NCI-H2107 treated with DMSO at 0.1 percent for 48 hours (cell line): Measurements from ENCODE around the gene UGCG.
"Not testable (repeated sequence)": the region's sequence is repeated elsewhere in the genome, so short reads cannot be mapped to it uniquely, and the experiment has no call there.

Source experiments
- DNase-seq: peaks from one replicate; lab custom pipeline; 2025; ENCODE audit not compliant: unreplicated experiment; lab: John Stamatoyannopoulos, UW

The UGCG gene

DNA sequence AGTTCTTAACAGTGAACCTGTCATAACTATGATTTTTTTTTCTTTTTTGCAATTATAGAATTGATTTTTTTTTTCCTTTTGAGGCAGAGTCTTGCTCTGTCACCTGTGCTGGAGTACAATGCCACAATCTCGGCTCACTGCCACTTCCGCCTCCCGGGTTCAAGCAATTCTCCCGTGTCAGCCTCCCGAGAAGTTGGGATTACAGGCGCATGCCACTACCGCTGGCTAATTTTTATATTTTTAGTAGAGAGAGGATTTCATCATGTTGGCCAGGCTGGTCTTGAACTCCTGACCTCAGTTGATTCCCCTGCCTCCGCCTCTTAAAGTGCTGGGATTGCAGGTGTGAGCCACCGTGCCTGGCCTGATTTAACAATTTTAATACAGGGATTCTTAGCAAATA lies 21.4 kb downstream of the UGCG start:
- no peak for DNase-seq

DNA sequence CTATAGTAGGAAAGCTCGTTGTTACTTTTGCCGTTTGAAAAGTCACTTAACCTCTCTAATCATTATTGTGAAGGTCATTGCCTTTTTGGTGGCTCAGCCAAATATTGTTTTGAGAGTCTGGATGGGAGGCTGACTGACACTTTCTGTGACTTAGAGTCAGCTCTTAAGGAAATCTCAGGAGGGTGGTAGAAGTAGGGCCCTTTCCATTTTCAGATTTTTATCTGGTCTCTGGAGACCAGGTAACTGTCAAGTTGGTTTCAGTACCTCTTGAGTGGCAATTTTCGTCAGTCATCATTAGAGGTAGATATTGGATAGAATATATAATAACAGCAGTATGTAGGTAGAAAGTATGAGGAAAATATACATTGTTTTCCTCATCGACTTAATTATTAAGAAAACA lies 23.3 kb downstream of the UGCG start:
- no peak for DNase-seq

DNA sequence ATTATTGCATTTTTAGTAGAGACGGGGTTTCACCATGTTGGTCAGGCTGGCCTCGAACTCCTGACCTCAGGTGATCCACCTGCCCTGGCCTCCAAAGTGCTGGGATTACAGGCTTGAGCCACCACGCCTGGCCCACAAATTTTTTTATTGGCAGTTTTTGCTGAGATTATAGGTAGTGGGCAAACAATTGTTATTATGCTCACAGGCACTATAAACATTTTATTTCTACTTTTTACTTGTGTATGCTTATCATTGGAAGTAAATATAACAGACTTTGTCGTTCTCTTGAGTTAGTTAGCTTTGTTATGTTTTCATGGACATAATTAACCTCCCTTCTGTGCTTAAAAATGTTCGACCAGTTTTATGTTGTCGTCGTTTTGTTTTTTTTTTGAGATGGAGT lies 23.9 kb downstream of the UGCG start:
- DNase-seq, result no peak

DNA sequence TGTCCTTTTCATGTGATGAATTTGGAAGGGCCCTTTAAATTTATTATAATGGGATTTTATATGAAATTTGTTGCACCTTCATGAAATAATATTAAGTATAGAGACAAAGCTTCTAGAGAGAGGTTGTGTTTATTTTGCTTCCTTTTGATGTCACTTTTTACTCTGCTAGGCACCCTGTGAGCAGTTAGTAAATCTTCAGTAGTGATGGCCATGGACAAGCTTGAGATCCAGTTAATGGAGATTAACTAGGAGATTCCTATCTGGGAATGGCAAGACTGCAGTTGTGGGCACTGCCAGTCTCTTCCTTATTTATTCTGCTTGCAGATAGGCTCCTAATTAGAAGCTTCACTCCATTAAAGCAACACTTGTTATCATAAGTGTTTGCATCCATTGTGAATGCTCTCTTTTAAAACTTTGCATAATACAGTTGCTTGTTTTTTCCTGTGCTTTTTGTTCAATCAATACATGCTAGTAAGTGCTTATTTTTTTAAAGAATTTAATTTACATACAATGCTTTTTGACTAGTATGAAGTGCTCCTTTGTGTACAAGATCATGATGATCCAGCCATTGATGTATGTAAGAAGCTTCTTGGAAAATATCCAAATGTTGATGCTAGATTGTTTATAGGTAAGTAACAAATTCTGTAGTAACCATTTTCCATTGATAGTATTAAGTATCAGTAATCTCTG lies 25.9 kb downstream of the UGCG start:
- DNase-seq, result no peak

DNA sequence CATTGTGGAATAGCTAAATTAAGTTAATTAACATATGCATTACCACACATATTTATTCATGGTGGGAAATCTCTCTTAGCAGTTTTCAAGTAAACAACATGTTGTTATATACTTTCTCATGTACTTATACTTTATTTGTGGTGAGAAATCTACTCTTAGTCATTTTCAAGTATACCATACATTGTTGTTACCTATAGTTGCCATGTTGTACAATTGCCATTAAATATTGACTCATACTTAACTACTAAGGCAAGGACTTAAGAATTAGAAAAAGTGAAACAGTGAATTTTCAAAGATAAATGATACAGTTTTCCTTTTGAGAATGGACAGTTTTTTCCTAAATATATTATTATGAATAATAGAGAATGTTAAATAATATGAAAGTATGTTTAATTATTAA lies 27.7 kb downstream of the UGCG start:
- no peak for DNase-seq

DNA sequence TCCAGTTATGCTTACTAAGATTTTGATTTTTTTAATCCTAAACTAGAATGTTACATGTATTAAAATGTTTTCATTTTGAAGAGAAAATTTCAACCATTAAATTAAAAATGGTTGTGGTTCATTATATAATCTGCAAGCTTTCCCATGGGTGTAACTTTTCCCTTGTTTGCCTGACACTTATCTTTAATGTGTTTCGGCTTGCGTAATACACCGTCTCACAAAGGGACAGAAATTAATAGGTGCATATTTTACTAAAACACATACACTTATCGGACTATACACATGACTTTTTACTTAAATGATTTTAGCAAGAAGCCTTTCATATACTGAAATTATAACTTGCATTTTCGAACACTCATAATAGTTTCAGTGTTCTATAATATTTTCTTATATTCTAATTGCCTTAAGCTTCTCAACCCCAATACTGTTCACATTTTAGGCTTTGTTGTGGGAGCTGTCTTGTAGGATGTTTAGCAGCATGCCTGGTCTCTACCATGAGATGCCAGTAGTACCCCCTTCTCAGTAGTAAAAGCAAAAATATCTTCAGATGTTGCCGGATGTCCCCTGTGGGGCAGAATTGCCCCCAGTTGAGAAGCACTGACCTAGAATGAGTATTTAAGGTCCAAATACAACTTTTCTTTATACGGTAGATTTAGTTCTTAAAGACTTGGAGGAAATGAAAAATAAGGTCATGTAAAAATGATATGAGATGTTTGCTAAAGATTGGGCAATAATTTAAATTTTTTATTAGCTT lies 28.6 kb downstream of the UGCG start:
- peak; percentile 36 for DNase-seq

DNA sequence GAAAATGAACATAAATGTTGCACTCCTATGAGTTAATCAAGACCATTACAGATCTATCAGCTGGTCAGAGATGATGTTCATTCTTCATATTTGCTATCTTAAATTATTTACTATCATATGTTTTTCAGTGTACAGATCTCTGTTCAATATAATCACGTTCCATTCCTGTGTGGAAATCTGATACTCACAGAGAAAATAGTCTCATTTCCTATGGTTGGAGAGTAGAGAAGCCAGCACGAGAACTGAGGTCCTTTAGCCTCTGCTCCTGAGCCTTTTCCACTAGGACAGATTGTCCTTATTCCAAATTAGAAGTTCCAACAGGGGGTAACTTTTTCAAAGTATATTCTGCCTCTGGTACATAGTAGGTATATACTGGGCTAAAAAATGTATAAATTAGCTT lies 29.2 kb downstream of the UGCG start:
- no peak for DNase-seq

DNA sequence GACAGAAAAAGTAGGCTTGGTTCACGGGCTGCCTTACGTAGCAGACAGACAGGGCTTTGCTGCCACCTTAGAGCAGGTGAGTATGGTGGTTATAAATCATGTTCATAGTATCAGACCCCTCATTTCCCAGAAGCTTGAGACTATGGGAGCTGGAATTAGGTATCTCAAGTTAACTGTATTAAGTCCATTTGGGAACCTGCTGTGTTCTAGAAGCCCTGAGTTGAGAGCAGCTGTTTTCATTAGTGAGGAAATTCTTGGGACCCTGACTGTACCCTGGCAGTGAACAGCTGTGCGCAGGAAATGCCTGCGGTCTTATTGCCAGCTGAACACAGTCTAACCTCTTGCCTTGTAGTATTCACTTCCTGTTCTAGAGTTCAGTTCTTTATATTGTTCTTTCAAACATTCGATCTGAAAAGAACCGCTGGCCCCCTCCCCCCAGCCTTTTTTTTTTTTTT lies 29.8 kb downstream of the UGCG start:
- DNase-seq, result no peak

DNA sequence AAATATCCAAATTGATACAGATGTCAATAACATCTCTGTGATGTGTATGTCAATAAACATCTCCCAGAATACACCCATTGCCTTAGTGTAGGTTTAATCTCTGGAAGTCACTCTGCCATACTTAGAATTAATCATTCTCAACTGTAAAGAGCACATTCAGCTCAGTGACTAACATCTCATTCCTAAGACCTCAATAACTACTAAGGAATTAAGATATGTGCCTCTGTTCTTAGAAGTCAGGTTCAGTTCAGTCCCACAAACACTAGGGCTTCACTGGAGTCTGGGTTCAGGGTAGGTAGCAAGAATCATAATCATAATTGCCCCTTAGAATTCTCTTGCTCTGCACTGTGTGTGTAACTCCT lies 31.7 kb downstream of the UGCG start:
- no peak for DNase-seq

DNA sequence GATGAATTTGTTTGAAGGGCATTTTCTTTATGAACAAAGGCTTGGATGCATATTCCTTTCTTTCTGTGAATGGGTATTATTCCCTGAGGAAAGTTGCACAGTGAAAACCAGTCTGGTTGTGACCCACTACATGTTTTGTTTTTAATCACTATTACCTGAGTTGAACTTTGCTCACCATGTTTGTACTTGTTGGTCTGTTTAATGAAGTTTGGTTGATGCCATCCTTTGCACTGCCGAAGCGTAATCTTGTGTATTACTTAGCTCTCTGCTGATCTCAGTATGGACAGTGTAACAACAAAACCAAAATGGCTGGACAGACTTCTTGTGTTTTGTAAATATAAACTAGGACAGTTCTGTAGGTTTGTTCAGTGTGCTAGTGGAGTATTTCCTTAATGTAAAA lies 38.1 kb downstream of the UGCG start:
- no peak for DNase-seq

DNA sequence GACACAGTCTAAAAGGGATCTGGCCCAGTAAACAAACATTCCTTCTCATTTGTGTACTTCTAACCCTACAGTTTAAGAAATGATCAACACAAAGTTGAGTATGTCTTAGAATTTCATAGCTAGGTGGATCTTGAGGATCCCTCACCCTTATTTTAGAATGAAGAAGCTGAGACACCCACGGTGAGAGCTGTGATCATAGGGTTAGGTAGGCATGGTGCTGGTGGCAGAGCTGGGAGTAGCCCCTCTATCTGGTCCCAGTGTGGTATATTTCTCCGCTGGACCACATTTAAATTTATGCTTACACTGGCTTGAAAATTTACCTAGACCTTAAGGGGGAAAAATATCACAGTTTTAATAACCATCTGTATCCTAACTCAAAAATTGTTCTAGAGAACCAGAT lies 39.8 kb downstream of the UGCG start:
- DNase-seq, result no peak

DNA sequence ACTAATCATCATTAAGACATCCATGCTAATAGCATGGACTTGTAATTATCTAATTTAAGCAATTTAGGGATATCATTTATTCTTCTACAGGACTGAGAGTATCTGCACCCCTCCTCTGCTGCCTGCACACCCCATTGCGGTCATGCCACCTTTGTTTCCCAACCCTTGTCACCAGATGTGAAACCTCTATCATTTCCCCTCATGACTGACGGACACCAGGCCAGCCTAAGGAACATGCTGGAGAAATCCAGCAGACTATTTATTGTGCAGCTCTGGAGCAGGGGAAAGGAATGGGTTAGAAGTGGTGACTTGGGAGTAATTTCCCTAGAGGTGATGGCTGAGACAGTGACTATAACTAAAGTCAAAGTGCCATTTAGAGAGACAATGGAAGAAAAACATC lies 40.7 kb downstream of the UGCG start:
- no peak for DNase-seq

DNA sequence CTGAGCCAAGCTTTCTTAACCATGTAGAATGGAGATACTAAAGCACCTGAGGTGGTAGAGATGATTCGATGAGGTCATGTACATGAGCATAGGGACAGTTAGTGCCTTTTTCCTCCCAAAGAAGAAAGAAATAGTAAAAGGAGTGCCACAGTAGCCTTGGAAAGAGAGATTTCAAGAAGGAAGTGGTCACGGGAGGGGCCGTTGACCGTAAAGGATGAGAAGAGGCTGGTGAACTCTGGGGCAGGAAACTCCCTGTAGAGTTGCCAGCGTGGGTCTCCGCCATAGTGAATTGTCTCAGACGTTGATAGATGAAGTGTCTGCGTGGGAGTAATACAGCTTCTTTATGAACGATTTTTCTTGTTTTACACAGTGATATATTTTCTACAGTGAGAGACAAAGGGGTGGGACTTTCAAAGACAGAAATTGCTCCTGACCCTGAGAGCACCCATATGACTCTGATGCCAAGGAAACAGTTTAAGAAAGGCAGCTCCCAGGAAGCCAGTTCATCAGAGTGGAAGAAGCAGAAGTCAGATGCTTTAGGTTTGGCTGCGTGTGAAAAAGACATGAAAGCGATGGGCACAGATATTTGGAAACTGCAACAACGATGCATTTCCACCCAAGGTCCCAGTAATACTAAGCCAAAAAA lies 41.3 kb downstream of the UGCG start:
- DNase-seq, result no peak

DNA sequence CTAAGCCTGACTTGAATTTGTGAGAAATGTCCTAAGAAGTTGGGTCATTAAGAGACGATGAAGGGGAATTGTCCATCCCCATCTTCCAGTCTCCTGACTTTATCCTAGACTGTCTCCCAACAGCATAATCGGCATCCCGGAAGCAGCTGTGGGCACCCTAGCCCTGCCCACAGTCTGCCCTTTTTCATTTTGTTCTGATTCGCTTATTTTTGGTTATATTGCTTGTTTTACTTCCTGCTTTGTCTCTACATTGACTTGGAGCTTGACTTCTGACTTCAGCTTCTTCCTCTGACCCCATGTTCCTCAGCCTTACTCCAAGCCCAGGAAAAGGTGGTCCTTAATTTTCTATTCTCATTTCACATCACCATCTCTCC lies 41.8 kb downstream of the UGCG start:
- no peak for DNase-seq

DNA sequence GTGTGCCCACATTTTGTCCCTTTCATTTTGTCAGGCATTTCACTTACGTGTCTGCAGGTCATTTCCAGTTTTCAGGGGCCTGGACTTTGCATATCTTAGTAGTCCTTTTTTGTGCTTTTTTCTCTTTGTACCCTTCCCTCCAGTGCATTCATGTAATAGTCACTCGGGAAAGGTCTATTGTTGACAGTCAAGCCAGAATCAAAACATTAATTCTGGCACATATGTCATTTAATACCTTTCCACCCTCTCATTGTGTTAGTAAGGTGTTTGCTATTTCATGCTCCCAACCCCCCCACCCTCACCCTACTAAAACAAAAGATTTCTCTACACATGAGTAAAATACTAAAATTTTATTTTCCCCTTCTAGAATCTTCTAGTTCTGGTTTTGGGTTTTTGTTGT lies 42.7 kb downstream of the UGCG start:
- DNase-seq, result no peak

DNA sequence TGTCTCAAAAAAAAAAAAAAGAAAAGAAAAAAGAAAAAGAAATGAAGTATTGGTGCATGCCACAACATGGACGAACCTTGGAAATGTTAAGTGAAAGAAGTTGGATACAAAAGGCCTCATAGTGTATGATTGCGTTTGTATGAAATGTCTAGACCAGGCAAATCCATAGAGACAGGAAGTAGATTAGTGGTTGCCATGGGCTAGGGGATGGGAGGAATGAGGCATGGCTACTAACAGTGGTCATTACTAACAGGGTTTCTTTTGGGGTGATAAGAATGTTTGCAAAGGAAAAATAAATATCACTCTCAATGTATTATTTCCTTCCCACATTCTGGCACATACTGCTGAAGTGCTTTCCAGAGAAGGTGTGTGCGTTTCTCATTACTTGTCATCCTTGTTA lies 44.1 kb downstream of the UGCG start:
- DNase-seq, result no peak

DNA sequence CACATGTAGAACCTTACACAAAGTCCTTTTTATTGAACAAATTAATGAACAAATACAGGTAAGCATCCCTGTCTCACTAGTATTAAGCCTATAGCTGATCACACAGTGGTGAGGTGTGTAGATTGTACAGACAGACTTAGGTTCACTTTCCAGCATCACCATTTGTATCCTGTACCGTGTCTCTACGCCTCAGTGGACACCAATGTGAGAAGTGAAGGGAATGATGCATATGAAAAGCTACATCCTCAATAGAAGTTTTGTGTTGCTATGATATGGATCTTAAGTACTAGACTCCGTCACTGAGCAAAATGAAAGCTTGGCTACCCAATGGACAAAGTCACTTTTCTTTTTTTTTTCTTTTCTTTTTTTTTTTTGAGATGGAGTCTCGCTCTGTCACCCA lies 46.6 kb downstream of the UGCG start:
- no peak for DNase-seq

DNA sequence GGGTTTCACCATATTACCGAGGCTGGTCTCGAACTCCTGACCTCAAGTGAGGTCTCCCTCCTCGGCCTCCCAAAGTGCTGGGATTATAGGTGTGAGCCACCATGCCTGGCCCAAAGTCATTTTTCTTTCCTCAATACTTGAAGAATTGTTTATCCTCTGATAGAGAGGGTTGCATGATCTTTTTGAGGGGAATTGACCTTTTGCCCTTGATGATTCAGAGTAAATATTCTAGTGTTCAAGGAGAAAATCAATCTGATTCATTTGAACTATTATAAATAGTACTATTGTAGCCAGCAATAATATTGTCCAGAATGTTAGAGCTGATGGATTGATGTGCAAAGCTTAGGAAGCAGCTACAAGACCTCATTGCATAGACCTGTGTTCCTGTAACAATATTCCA lies 47.1 kb downstream of the UGCG start:
- no peak for DNase-seq

DNA sequence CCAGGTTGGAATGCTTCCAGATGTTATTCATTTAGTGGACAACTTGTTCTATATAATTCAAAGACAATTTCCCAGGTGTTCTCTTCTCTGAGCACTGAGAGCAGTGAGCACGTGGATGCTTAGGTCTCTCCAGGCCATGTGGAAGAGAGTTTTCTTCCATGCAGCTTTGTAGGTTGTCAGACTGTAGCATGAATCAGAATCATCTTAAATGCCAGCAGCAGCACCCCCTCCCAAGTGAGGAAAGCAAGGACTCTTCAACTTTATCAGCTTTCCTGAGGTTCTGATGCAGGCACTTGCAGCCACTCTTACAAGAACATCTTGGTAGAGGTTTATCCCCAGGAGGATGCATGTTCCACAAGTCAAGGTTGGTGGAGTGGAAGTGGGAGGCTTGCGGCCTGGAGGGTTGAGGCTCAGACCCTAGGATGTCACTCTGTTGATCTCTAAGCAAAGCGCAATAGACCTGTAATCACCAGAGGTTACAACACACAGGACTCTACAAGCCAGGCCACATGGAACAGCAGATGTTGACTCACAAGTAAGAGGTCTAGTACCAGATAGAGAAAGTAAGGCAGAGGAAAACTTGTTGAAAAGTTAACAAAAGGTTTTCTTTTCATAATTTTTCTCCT lies 47.7 kb downstream of the UGCG start:
- DNase-seq, result no peak

DNA sequence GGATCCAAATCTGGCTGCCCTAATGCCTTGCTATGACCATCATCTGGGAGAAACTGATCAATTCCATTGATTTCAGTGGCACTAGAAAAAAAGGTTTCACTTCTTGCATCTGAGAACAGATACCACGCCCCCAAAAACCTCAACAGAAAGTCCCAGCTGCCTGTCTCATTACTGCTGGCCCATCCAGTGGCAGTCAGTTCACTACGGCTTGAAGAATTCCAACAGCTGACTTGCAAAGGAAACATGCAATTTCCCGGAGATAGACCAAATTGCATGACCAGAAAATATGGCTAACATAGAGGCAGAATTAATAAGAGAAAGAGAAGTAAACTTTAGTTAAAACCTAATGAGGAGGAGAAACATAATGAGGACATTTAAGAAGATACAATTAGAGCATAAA lies 48.6 kb downstream of the UGCG start:
- no peak for DNase-seq

DNA sequence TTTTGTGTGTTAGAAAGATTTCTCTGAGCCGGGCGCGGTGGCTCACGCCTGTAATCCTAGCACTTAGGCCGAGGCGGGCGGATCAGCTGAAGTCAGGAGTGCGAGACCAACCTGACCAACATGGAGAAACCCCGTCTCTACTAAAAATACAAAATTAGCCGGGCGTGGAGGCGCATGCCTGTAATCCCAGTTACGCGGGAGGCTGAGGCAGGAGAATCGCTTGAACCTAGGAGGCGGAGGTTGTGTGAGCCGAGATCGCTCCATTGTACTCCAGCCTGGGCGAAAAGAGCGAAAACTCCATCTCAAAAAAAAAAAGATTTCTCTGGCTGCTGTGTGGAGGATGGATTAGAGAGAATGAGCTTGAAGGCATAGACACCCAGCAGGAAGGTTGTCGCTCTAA lies 51.5 kb downstream of the UGCG start:
- DNase-seq, result not testable (repeated sequence)

DNA sequence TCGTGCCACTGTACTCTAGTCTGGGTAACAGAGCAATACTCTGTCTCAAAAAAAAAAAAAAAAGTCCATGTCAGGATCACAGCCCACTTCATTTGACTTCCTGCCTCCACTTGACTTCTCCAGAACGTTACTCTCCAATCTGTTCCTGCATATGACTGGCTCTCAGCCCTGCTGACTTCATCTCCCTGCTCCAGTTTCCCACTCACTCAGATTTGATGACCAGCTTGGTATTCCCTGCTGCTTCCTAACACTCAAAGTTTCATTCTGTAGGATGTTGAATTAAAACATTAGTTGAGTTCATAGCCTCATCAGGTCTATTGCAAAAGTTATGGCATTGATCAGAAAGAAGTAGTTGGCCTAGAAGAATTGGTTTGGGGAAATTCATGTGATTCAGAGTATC lies 52.3 kb downstream of the UGCG start:
- DNase-seq, result no peak
